Smooth muscle cell (in vitro differentiated cells): ENCODE results near the gene CYB561A3. TPM values are rescaled to one million over a fixed set of nuclear protein-coding genes. Genes with fewer than 3 reads are reported as not detected.

ENCODE experiments used
- DNase-seq: peaks from one replicate; lab custom pipeline; 2025; ENCODE audit not compliant: unreplicated experiment; lab: John Stamatoyannopoulos, UW
- H2AFZ ChIP-seq: fragments of 200-600 bp; sonication (generic); 2 replicates; pipeline ENCODE4 v1.6.0; 2016; ENCODE audit warnings: antibody characterized with exemption, low read depth, mild to moderate bottlenecking
- H3F3A ChIP-seq: fragments of 200-600 bp; sonication (generic); 2 replicates; pipeline ENCODE4 v1.6.0; 2017; ENCODE audit warnings: antibody characterized with exemption, low read depth
- H3K27ac ChIP-seq: fragments of 200-600 bp; sonication (generic); 2 replicates; pipeline ENCODE4 v1.5.1; 2016; ENCODE audit warnings: low read depth, mild to moderate bottlenecking
- H3K27me3 ChIP-seq: fragments of 200-600 bp; sonication (generic); 2 replicates; pipeline ENCODE4 v1.6.1; 2016; ENCODE audit warnings: low read depth, mild to moderate bottlenecking
- H3K36me3 ChIP-seq: fragments of 200-600 bp; sonication (generic); 2 replicates; pipeline ENCODE4 v1.5.1; 2016; ENCODE audit warnings: low read depth
- H3K4me1 ChIP-seq: fragments of 200-600 bp; sonication (generic); 2 replicates; pipeline ENCODE4 v1.5.1; 2016; ENCODE audit warnings: low read depth
- H3K4me2 ChIP-seq: fragments of 200-600 bp; sonication (generic); 2 replicates; pipeline ENCODE4 v1.6.0; 2016; ENCODE audit warnings: mild to moderate bottlenecking
- H3K4me3 ChIP-seq: fragments of 200-600 bp; sonication (generic); 2 replicates; pipeline ENCODE4 v1.5.1; 2016; ENCODE audit warnings: mild to moderate bottlenecking
- H3K79me2 ChIP-seq: fragments of 200-600 bp; sonication (generic); 2 replicates; pipeline ENCODE4 v1.6.0; 2016; ENCODE audit warnings: low read depth, mild to moderate bottlenecking
- H3K9ac ChIP-seq: fragments of 200-600 bp; sonication (generic); 2 replicates; pipeline ENCODE4 v1.6.0; 2016; ENCODE audit warnings: low read depth
- H3K9me3 ChIP-seq: fragments of 200-600 bp; sonication (generic); replicated peaks from 2 replicates; pipeline ENCODE4 v1.5.1; 2016; ENCODE audit warnings: low read depth
- H4K20me1 ChIP-seq: fragments of 200-600 bp; sonication (generic); 2 replicates; pipeline ENCODE4 v1.6.0; 2016; ENCODE audit warnings: low read depth
- WGBS: methylation state at CpG from one replicate; pipeline ENCODE4 v1.1.7; 2016; ENCODE audit warnings: low lambda C conversion rate; 5-methylcytosine and 5-hydroxymethylcytosine counted together
- polyA plus RNA-seq: library from polyadenylated mRNA; unstranded; fragments of >200 nt; fragmentation: Nextera tagmentation; extraction: Ambion mirVana; gene quantifications from 2 replicates; pipeline ENCODE4 v1.2.1, GENCODE V29; 2016
- total RNA-seq: library from RNA; depleted of rRNA; stranded (reverse); fragments of >200 nt; gene quantifications from 2 replicates; pipeline ENCODE4 v1.2.3, GENCODE V29; 2014
- TF ChIP-seq, protein P1 (sequence below): fragments of 200-600 bp; sonication (generic); IDR thresholded peaks from 2 replicates; pipeline ENCODE4 v1.5.1; 2017; ENCODE audit warnings: borderline replicate concordance, mild to moderate bottlenecking, antibody characterized with exemption; ENCODE audit not compliant: insufficient read depth, poor library complexity, severe bottlenecking

The CYB561A3 gene
- total and polyA plus RNA-seq, 2 experiments from 2014 or later: 19.1 to 23.7 TPM

DNA sequence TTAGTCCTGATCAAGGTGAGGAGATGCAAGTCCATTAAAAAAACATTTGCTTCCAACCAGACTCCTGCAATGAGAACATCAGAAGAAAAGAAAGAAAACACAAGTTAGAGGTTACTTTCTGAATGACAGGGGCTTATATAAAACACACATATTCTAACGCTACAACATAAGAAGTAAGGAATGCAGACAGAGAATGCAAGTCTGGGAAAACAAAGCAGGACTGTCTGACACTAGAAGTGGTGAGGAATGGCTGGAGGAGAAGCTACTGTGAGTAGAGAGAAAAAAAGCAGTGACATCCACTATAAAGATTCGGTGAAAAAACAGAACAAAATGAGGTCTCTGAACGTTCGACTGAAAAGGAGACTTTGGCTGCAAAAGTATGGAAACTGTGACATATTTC is 43.0 kb upstream of the CYB561A3 start:
- Histone ChIP-seq H4K20me1 (peaks cover 22% of the 10 kb centered on the region), H3K27me3 (no peaks in the 10 kb centered on the region), H3K4me1 (no peaks in the 10 kb centered on the region), H3K4me2 (no peak overlapping the region), H3K4me3 (no peak overlapping the region), H3K9ac (no peak overlapping the region), H3K79me2 (peaks cover 6% of the 10 kb centered on the region), H2AFZ (no peak overlapping the region), H3K27ac (peak overlapping the region; percentile 69), H3K9me3 (no peaks in the 10 kb centered on the region), H3F3A (peaks cover 46% of the 10 kb centered on the region), H3K36me3 (peaks cover 20% of the 10 kb centered on the region)
- TF ChIP-seq, protein P1, sequence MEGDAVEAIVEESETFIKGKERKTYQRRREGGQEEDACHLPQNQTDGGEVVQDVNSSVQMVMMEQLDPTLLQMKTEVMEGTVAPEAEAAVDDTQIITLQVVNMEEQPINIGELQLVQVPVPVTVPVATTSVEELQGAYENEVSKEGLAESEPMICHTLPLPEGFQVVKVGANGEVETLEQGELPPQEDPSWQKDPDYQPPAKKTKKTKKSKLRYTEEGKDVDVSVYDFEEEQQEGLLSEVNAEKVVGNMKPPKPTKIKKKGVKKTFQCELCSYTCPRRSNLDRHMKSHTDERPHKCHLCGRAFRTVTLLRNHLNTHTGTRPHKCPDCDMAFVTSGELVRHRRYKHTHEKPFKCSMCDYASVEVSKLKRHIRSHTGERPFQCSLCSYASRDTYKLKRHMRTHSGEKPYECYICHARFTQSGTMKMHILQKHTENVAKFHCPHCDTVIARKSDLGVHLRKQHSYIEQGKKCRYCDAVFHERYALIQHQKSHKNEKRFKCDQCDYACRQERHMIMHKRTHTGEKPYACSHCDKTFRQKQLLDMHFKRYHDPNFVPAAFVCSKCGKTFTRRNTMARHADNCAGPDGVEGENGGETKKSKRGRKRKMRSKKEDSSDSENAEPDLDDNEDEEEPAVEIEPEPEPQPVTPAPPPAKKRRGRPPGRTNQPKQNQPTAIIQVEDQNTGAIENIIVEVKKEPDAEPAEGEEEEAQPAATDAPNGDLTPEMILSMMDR: no peak
- 74% methylated on average over 4 of the region's 4 CpGs for WGBS
- no peak for DNase-seq

DNA sequence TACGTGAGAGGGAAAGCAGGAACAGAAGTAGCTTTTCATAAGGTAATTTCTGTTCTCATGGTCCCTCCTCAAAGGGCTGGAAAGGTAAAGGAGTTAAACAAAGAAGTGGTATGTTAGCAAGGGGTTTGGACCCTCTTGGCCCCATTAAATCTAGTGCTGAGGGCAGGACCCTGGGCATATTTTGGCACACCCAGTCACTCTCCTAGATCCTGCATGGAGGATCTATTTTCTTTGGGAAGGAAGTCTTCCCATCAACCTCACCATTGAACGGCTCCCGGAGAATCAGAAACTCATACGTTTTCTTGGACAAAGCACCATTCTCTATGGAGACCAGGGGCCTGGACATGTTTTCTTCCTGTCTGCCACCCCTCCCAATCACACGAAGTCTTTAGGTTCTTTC is 42.4 kb upstream of the CYB561A3 start:
- Histone ChIP-seq H2AFZ (no peak overlapping the region), H4K20me1 (peaks cover 22% of the 10 kb centered on the region), H3K9ac (no peak overlapping the region), H3F3A (peaks cover 46% of the 10 kb centered on the region), H3K4me1 (no peaks in the 10 kb centered on the region), H3K36me3 (peaks cover 16% of the 10 kb centered on the region), H3K79me2 (peaks cover 6% of the 10 kb centered on the region), H3K4me2 (no peak overlapping the region), H3K27ac (peak overlapping the region; percentile 69), H3K9me3 (no peaks in the 10 kb centered on the region), H3K4me3 (no peak overlapping the region), H3K27me3 (no peaks in the 10 kb centered on the region)
- WGBS: 93% methylated on average over 5 of the region's 5 CpGs
- no peak for DNase-seq
- TF ChIP-seq, protein P1: no peak

DNA sequence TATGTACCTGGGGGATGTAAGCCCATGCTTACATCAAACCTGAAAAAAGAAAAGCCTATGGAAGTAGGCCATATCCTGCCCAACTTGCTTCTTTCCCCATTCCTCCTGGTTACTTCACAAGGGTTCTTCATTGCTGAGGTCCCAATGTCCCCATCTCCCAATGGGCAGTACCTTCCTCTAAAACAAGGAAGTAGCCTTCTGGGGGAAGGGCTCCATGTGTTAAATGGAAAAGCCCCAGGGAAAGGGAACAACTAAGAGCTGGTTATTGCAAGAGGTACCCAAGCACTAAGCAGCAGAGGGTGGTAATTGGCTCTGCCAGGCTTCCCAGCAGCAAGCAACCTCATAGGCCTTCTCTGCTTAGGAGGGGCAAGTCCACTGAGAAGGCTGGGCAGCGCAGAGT is 42.0 kb upstream of the CYB561A3 start:
- peaks cover 22% of the 10 kb centered on the region for H4K20me1 ChIP-seq
- H3K79me2 ChIP-seq: peaks cover 4% of the 10 kb centered on the region
- peak overlapping the region; percentile 69 for H3K27ac ChIP-seq
- DNase-seq: no peak
- no peaks in the 10 kb centered on the region for H3K27me3 ChIP-seq
- H3K9ac ChIP-seq: no peak overlapping the region
- peaks cover 16% of the 10 kb centered on the region for H3K36me3 ChIP-seq
- no peak overlapping the region for H2AFZ ChIP-seq
- no peak overlapping the region for H3K4me3 ChIP-seq
- H3F3A ChIP-seq: peaks cover 46% of the 10 kb centered on the region
- H3K4me2 ChIP-seq: no peak overlapping the region
- 94% methylated on average over 1 of the region's 1 CpG for WGBS
- TF ChIP-seq, protein P1: no peak
- no peaks in the 10 kb centered on the region for H3K9me3 ChIP-seq
- no peaks in the 10 kb centered on the region for H3K4me1 ChIP-seq

DNA sequence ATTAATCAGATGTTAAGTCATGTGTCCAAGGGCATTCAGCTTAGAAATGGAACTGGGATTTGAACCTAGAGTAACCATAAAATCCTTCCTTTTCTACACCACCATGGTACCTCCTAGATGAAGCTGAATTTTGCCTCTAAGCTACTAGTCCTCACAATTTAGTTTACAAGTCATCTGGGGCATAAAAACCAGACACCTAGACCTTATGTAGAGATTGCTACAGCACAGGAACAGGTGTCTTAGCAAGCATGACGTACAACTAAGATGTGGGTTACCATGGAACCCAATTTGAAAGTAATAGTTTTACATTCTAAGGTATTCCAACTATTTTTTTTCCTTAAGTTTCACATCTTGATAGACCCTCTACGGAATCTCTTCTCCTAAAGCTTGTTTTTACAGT is 39.9 kb upstream of the CYB561A3 start:
- Histone ChIP-seq H2AFZ (no peak overlapping the region), H3K79me2 (no peaks in the 10 kb centered on the region)
- WGBS: 91% methylated on average over 2 of the region's 2 CpGs

More for the DNA sequence above, 39.9 kb upstream of the CYB561A3 start:
- peak overlapping the region; percentile 19 for H3K27ac ChIP-seq
- peaks cover 10% of the 10 kb centered on the region for H4K20me1 ChIP-seq
- peaks cover 16% of the 10 kb centered on the region for H3K36me3 ChIP-seq
- TF ChIP-seq, protein P1: no peak
- no peak overlapping the region for H3K4me3 ChIP-seq
- H3F3A ChIP-seq: peaks cover 34% of the 10 kb centered on the region
- no peak overlapping the region for H3K9ac ChIP-seq
- no peaks in the 10 kb centered on the region for H3K27me3 ChIP-seq
- no peak overlapping the region for H3K4me2 ChIP-seq
- no peaks in the 10 kb centered on the region for H3K4me1 ChIP-seq
- no peaks in the 10 kb centered on the region for H3K9me3 ChIP-seq
- DNase-seq: no peak
